HEK293T (cell line): ENCODE measurements around the gene C3orf70.

ENCODE experiments used
- CTCF ChIA-PET: fragments of 350-600 bp; formaldehyde crosslinking; extraction: SDS; loops from one replicate; lab custom pipeline; 2021; ENCODE audit warnings: antibody characterized with exemption, inconsistent platforms; lab: Yijun Ruan, JAX
- POLR2A ChIA-PET: fragments of 350-600 bp; formaldehyde crosslinking; extraction: SDS; loops from one replicate; lab custom pipeline; 2020; ENCODE audit warnings: antibody characterized with exemption, inconsistent platforms; lab: Yijun Ruan, JAX
- DNase-seq: peaks from one replicate; pipeline ENCODE4 v3.0.0; 2012; ENCODE audit warnings: mixed read lengths; ENCODE audit errors: extremely low spot score
- ARNT ChIP-seq: fragments of 450-650 bp; IDR thresholded peaks from 2 replicates; pipeline ENCODE4 v1.6.1; 2017; ENCODE audit warnings: mild to moderate bottlenecking
- BHLHE40 ChIP-seq: fragments of 450-650 bp; IDR thresholded peaks from 2 replicates; pipeline ENCODE4 v1.6.1; 2016; ENCODE audit warnings: mild to moderate bottlenecking, moderate library complexity, borderline replicate concordance
- CTBP1 ChIP-seq: fragments of 450-650 bp; IDR thresholded peaks from 2 replicates; pipeline ENCODE4 v1.6.1; 2016; ENCODE audit warnings: borderline replicate concordance
- FOXK2 ChIP-seq: fragments of 450-650 bp; IDR thresholded peaks from 2 replicates; pipeline ENCODE4 v1.6.1; 2016; ENCODE audit warnings: mild to moderate bottlenecking
- FOXM1 ChIP-seq: fragments of 450-650 bp; IDR thresholded peaks from 2 replicates; pipeline ENCODE4 v1.6.1; 2017; ENCODE audit warnings: mild to moderate bottlenecking, borderline replicate concordance
- HDGF ChIP-seq: fragments of 450-650 bp; IDR thresholded peaks from 2 replicates; pipeline ENCODE4 v1.6.1; 2017; ENCODE audit warnings: antibody characterized with exemption, borderline replicate concordance
- L3MBTL2 ChIP-seq: fragments of 450-650 bp; conservative IDR thresholded peaks from 2 replicates; pipeline ENCODE4 v1.6.1; 2016; ENCODE audit warnings: mild to moderate bottlenecking
- LEF1 ChIP-seq: fragments of 450-650 bp; IDR thresholded peaks from 2 replicates; pipeline ENCODE4 v1.6.1; 2017; ENCODE audit warnings: mild to moderate bottlenecking, borderline replicate concordance
- NFRKB ChIP-seq: fragments of 450-650 bp; IDR thresholded peaks from 2 replicates; pipeline ENCODE4 v1.6.1; 2016; ENCODE audit warnings: mild to moderate bottlenecking, moderate library complexity
- SP1 ChIP-seq: fragments of 450-650 bp; IDR thresholded peaks from 2 replicates; pipeline ENCODE4 v1.6.1; 2017
- SUZ12 ChIP-seq: fragments of 450-650 bp; IDR thresholded peaks from 2 replicates; pipeline ENCODE4 v1.6.1; 2016; ENCODE audit warnings: mild to moderate bottlenecking
- TARDBP ChIP-seq: fragments of 450-650 bp; IDR thresholded peaks from 2 replicates; pipeline ENCODE4 v1.6.1; 2016
- ZNF384 ChIP-seq: fragments of 450-650 bp; IDR thresholded peaks from 2 replicates; pipeline ENCODE4 v1.6.1; 2016

C3orf70 gene

DNA sequence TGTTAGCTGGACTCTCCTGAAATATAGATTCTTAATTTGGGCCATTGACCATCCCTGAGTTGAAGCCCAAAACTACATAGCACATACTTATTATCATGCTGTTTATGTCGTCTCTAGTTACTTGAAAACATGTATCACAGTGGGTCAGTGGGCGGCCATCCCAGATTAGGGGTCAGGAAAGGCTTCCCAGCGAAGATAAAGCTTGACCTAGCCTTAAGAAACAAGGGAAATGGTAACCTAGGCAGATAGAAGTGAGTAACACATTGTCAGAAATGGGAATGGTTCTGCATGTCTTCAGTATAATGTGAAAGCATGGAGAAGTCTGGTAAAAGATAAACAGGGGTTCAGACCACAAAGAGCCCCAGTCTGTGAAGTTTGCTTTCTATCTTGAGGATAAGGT, 124.7 kb downstream of the C3orf70 start:
- POLR2A ChIA-PET, result no interaction called here
- no peak for DNase-seq
- TF ChIP-seq SP1, result no peak
- TF ChIP-seq ZNF384, result no peak
- no peak for TF ChIP-seq ARNT
- TF ChIP-seq BHLHE40, result no peak
- no peak for TF ChIP-seq LEF1
- no peak for TF ChIP-seq CTBP1
- no peak for TF ChIP-seq SUZ12
- TF ChIP-seq HDGF, result no peak
- TF ChIP-seq FOXK2, result no peak
- no peak for TF ChIP-seq FOXM1
- TF ChIP-seq L3MBTL2, result no peak
- no peak for TF ChIP-seq NFRKB
- TF ChIP-seq TARDBP, result no peak
- CTCF ChIA-PET, result no interaction called here
